ENCODE data around the gene GLRA3. TPM values are rescaled to one million over a fixed set of nuclear protein-coding genes. Genes with fewer than 3 reads are reported as not detected.

Gene GLRA3
- polyA plus RNA-seq, 3 donors = not detected

- no peak overlapping the region for H3K27ac ChIP-seq (ENCODE audit: low read depth in 1 of 2, low read length in 2 of 2)
- no peak overlapping the region for H3K4me3 ChIP-seq (replicated peaks in 1 of 3; ENCODE audit: low read depth in 2 of 3, low read length in 3 of 3)
- no peaks in the 10 kb centered on the region for H3K36me3 Mint-ChIP-seq
- H3K27me3 Mint-ChIP-seq (ENCODE audit: low read depth in 3 of 3) = peaks cover 0 to 1% (median 0%) of the 10 kb centered on the region in 3 donors
- no peak for DNase-seq
- peaks cover 0 to 2% (median 0%) of the 10 kb centered on the region in 7 donors for H3K9me3 Mint-ChIP-seq
- H3K27me3 ChIP-seq (ENCODE audit: control insufficient read depth in 2 of 2, insufficient read depth in 2 of 2, low read length in 2 of 2) = no peaks in the 10 kb centered on the region
- H4K20me1 ChIP-seq (ENCODE audit: insufficient read depth, low read length) = no peaks in the 10 kb centered on the region
- H3K9me3 ChIP-seq (replicated peaks in 1 of 2; ENCODE audit: control insufficient read depth in 1 of 2, insufficient read depth in 1 of 2, low read length in 2 of 2) = no peaks in the 10 kb centered on the region
- H3K79me2 ChIP-seq (ENCODE audit: insufficient read depth, low read length) = no peaks in the 10 kb centered on the region
- no peak for TF ChIP-seq CTCF (IDR thresholded peaks at IDR 0.05)
- no peaks in the 10 kb centered on the region for H3K36me3 ChIP-seq (replicated peaks in 1 of 2; ENCODE audit: control insufficient read depth in 1 of 2, insufficient read depth in 2 of 2, low read length in 2 of 2)
- H3K4me3 Mint-ChIP-seq = no peak overlapping the region
- H3K4me1 ChIP-seq (ENCODE audit: control insufficient read depth in 1 of 2, insufficient read depth in 2 of 2, low read length in 2 of 2) = peaks cover 0 to 3% of the 10 kb centered on the region in 2 donors
- H3K4me2 ChIP-seq (replicated peaks; ENCODE audit: extremely low read depth, low read length, poor library complexity, severe bottlenecking) = no peak overlapping the region
- no peak overlapping the region for H2AFZ ChIP-seq (ENCODE audit: insufficient read depth, low read depth, low read length, poor library complexity, severe bottlenecking)
- H3K9ac ChIP-seq (ENCODE audit: insufficient read depth, low read length, poor library complexity, severe bottlenecking) = no peak overlapping the region
- no peak overlapping the region for H3K27ac Mint-ChIP-seq
- peaks cover 11% of the 10 kb centered on the region for H3K4me1 Mint-ChIP-seq
- intact Hi-C loops (cut with micrococcal nuclease) = no loop called here
Measured at GRCh38 chr4:174699654-174700053, 129.4 kb downstream of the GLRA3 start.

- TF ChIP-seq CTCF (IDR thresholded peaks at IDR 0.05) = no peak
- no peak overlapping the region for H3K4me3 ChIP-seq (replicated peaks in 1 of 3; ENCODE audit: low read depth in 2 of 3, low read length in 3 of 3)
- no peak overlapping the region for H3K4me2 ChIP-seq (replicated peaks; ENCODE audit: extremely low read depth, low read length, poor library complexity, severe bottlenecking)
- no peaks in the 10 kb centered on the region for H3K27me3 ChIP-seq (ENCODE audit: control insufficient read depth in 2 of 2, insufficient read depth in 2 of 2, low read length in 2 of 2)
- H4K20me1 ChIP-seq (ENCODE audit: insufficient read depth, low read length) = no peaks in the 10 kb centered on the region
- DNase-seq = no peak
- no peak overlapping the region for H3K9ac ChIP-seq (ENCODE audit: insufficient read depth, low read length, poor library complexity, severe bottlenecking)
- H3K4me1 ChIP-seq (ENCODE audit: control insufficient read depth in 1 of 2, insufficient read depth in 2 of 2, low read length in 2 of 2) = peaks cover 0 to 3% of the 10 kb centered on the region in 2 donors
- Mint-ChIP-seq H3K9me3 (peaks cover 0 to 2% (median 0%) of the 10 kb centered on the region in 7 donors), H3K4me1 (peaks cover 11% of the 10 kb centered on the region), H3K27ac (no peak overlapping the region), H3K27me3 (ENCODE audit: low read depth in 3 of 3) (peaks cover 0 to 1% (median 0%) of the 10 kb centered on the region in 3 donors), H3K36me3 (no peaks in the 10 kb centered on the region), H3K4me3 (no peak overlapping the region)
- H3K36me3 ChIP-seq (replicated peaks in 1 of 2; ENCODE audit: control insufficient read depth in 1 of 2, insufficient read depth in 2 of 2, low read length in 2 of 2) = no peaks in the 10 kb centered on the region
- no peaks in the 10 kb centered on the region for H3K9me3 ChIP-seq (replicated peaks in 1 of 2; ENCODE audit: control insufficient read depth in 1 of 2, insufficient read depth in 1 of 2, low read length in 2 of 2)
- intact Hi-C loops (cut with micrococcal nuclease) = no loop called here
- WGBS (ENCODE audit: insufficient coverage) = 100% methylated on average over 1 of the region's 4 CpGs
- no peak overlapping the region for H2AFZ ChIP-seq (ENCODE audit: insufficient read depth, low read depth, low read length, poor library complexity, severe bottlenecking)
- H3K27ac ChIP-seq (ENCODE audit: low read depth in 1 of 2, low read length in 2 of 2) = no peak overlapping the region
- no peaks in the 10 kb centered on the region for H3K79me2 ChIP-seq (ENCODE audit: insufficient read depth, low read length)
Measured at GRCh38 chr4:174697896-174698295, 131.2 kb downstream of the GLRA3 start.

Data from CD14-positive monocyte (primary cell).